Stomach (tissue), 4 donors: ENCODE data around the gene RPL13.

Experiments used
- EP300 ChIP-seq: sonication (generic); formaldehyde crosslinking; IDR thresholded peaks from one replicate; pipeline ENCODE4 v1.6.1; 2017; ENCODE audit warnings: antibody characterized with exemption
- POLR2A ChIP-seq, 4 donors: fragments of 450-650 bp; IDR thresholded peaks; one replicate each; pipeline ENCODE4 v1.6.1; 2016; ENCODE audit warnings: antibody characterized with exemption in 4 of 4, control low read depth in 2 of 4, mild to moderate bottlenecking in 1 of 4, moderate library complexity in 1 of 4
- POLR2AphosphoS5 ChIP-seq, 3 donors: sonication (generic); formaldehyde crosslinking; IDR thresholded peaks; one replicate each; pipeline ENCODE4 v1.6.1; 2016; ENCODE audit warnings: antibody characterized with exemption in 3 of 3
- TF ChIP-seq, protein P1 (sequence below), 7 experiments: fragments of 450-650 bp in 4 of 7; fragments of 200-600 bp in 3 of 7; sonication (generic) in 3 of 7; IDR thresholded peaks; one replicate each; pipeline ENCODE4 v1.5.1; 2016 to 2019; ENCODE audit warnings: antibody characterized with exemption in 7 of 7, control low read depth in 2 of 7, mild to moderate bottlenecking in 1 of 7

DNA sequence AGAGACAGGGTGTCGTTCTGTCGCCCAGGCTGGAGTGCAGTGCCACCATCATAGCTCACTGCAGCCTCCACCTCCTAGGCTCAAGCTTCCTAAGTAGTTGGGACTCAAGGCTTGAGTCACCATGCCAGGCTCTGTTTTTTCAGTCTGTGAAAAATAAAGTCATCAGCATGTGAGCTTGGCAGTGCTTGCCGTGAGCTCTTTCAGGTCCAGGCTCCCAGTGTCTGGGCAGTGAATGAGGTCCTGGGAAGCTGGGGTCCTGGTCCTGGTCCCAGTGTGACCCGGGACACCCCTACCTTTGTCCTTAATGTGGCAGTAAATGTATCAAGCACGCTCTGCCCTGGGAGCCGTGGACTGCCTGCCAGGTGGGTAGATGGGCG lies 22.9 kb upstream of the RPL13 start:
- TF ChIP-seq, protein P1, sequence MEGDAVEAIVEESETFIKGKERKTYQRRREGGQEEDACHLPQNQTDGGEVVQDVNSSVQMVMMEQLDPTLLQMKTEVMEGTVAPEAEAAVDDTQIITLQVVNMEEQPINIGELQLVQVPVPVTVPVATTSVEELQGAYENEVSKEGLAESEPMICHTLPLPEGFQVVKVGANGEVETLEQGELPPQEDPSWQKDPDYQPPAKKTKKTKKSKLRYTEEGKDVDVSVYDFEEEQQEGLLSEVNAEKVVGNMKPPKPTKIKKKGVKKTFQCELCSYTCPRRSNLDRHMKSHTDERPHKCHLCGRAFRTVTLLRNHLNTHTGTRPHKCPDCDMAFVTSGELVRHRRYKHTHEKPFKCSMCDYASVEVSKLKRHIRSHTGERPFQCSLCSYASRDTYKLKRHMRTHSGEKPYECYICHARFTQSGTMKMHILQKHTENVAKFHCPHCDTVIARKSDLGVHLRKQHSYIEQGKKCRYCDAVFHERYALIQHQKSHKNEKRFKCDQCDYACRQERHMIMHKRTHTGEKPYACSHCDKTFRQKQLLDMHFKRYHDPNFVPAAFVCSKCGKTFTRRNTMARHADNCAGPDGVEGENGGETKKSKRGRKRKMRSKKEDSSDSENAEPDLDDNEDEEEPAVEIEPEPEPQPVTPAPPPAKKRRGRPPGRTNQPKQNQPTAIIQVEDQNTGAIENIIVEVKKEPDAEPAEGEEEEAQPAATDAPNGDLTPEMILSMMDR (IDR thresholded peaks at IDR 0.05), result no peak
- no peak for TF ChIP-seq EP300
- no peak for TF ChIP-seq POLR2AphosphoS5 (IDR thresholded peaks at IDR 0.05)
- no peak for TF ChIP-seq POLR2A (IDR thresholded peaks at IDR 0.05)
